ENCODE measurements around the gene BOD1L2. TPM values are rescaled to one million over a fixed set of nuclear protein-coding genes. Genes with fewer than 3 reads are reported as not detected.

BOD1L2 gene
- total and polyA plus RNA-seq, 2 donors (not counting 3 experiments of a cell fraction or from before 2014, with no cell fraction given), result not detected

DNA sequence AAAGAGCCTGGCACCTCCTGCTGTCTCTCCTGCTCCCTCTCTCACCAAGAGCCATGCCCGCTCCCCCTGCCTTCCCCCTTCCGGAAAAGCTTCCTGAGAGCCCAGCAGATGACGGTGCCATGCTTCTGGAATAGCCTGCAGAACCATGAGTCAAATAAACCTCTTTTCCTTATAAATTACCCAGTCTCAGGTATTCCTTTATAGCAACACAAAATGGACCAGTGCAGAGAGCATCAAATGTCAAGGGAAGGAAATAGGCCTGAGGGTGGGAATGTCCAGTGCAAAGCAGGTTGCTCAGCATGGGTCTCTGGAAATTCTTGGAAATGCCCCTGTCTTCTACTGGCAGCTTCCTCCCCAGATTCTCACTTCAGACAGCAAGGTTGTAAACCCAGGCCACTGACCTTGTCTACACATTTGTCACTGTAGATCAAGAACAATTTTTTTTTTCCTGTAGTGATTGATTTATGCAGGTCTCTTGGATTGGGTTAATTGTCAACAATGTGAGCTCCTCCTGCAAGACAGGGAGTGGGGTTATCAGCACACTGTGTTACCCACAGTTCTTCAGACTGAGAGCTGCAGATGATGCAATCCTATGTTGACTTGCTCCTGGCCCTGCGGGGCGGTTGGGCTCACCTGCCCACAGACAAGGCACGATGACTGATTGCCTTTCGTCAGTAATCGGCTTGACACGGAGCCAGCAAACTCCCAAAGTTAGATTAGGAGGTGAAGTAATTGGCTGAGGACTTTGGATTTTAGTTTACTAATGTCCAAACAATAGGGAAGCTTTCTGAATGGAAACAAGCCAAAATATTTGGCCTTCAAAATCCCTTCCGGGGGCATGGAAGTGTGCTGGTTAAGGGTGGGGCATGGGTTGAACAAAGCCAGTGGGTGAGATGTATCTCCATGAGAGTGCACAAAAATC, 5.4 kb upstream of the BOD1L2 start:
- Histone ChIP-seq H3K79me2 (ENCODE audit: control insufficient read depth, insufficient read depth, low read length) (no peaks in the 10 kb centered on the region), H3K27me3 (ENCODE audit: control insufficient read depth in 2 of 2, insufficient read depth in 2 of 2, low read length in 2 of 2) (no peaks in the 10 kb centered on the region), H3K4me1 (ENCODE audit: control insufficient read depth, extremely low read depth, insufficient read depth, low read length) (no peaks in the 10 kb centered on the region), H3K4me3 (replicated peaks in 1 of 3; ENCODE audit: insufficient read depth in 1 of 3, low read depth in 1 of 3, low read length in 3 of 3) (no peak overlapping the region), H2AFZ (ENCODE audit: low read depth, low read length) (no peak overlapping the region), H3K36me3 (ENCODE audit: control insufficient read depth in 2 of 2, extremely low read depth in 1 of 2, insufficient read depth in 2 of 2, low read length in 2 of 2) (no peaks in the 10 kb centered on the region), H3K27ac (ENCODE audit: insufficient read depth, low read depth, low read length) (no peak overlapping the region), H3K9me1 (replicated peaks; ENCODE audit: control insufficient read depth, extremely low read depth, insufficient read depth, low read length) (no peaks in the 10 kb centered on the region), H3K9me3 (replicated peaks; ENCODE audit: control insufficient read depth, insufficient read depth, low read length) (no peaks in the 10 kb centered on the region), H3K4me2 (ENCODE audit: insufficient read depth, low read length) (no peak overlapping the region), H4K20me1 (replicated peaks; ENCODE audit: control insufficient read depth, extremely low read depth, insufficient read depth, low read length) (no peaks in the 10 kb centered on the region), H3K9ac (replicated peaks; ENCODE audit: extremely low read depth, insufficient read depth, low read length) (no peak overlapping the region)
- dilution Hi-C loops (cut with MboI; ENCODE audit: extremely low pct_ligation_motif_present, low sequenced_read_pairs), result loop anchor here (25.0 kb wide), 1 partner anchor 146 kb away; no protein-coding TSS in a partner anchor
- TF ChIP-seq JUN (IDR thresholded peaks at IDR 0.05; ENCODE audit: borderline replicate concordance, insufficient read depth, insufficient read length, low read depth), result no peak
- no peak for TF ChIP-seq MYC (IDR thresholded peaks at IDR 0.05; ENCODE audit: low read depth, low read length)
- TF ChIP-seq GATA2 (IDR thresholded peaks at IDR 0.05; ENCODE audit: insufficient read depth, insufficient read length, low read depth, low read length), result no peak
- TF ChIP-seq POLR2A (IDR thresholded peaks at IDR 0.05; ENCODE audit: low read depth, low read length), result no peak
- TF ChIP-seq, protein P1, sequence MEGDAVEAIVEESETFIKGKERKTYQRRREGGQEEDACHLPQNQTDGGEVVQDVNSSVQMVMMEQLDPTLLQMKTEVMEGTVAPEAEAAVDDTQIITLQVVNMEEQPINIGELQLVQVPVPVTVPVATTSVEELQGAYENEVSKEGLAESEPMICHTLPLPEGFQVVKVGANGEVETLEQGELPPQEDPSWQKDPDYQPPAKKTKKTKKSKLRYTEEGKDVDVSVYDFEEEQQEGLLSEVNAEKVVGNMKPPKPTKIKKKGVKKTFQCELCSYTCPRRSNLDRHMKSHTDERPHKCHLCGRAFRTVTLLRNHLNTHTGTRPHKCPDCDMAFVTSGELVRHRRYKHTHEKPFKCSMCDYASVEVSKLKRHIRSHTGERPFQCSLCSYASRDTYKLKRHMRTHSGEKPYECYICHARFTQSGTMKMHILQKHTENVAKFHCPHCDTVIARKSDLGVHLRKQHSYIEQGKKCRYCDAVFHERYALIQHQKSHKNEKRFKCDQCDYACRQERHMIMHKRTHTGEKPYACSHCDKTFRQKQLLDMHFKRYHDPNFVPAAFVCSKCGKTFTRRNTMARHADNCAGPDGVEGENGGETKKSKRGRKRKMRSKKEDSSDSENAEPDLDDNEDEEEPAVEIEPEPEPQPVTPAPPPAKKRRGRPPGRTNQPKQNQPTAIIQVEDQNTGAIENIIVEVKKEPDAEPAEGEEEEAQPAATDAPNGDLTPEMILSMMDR (IDR thresholded peaks at IDR 0.05; ENCODE audit: extremely low read depth in 1 of 2, insufficient read depth in 1 of 2, low read depth in 1 of 2, low read length in 2 of 2), result no peak
- TF ChIP-seq MAX (IDR thresholded peaks at IDR 0.05; ENCODE audit: insufficient read depth, insufficient read length), result no peak
- TF ChIP-seq EZH2 (IDR thresholded peaks at IDR 0.05; ENCODE audit: borderline replicate concordance, low read depth, low read length, severe bottlenecking), result no peak
- TF ChIP-seq POLR2AphosphoS5 (IDR thresholded peaks at IDR 0.05; ENCODE audit: insufficient read depth, low read depth, low read length), result no peak
- TF ChIP-seq FOS (IDR thresholded peaks at IDR 0.05; ENCODE audit: borderline replicate concordance, insufficient read depth, low read length), result no peak
- ChIA-PET POLR2A (no interaction called here), CTCF (no interaction called here)
- BruUV-seq (replicated peaks), result no TSS peak
- FAIRE-seq, result no peak
- DNase-seq (ENCODE audit: low read depth, low spot score), result no peak
- intact Hi-C loops (cut with micrococcal nuclease), result no loop called here
